GM10248 (cell line): Measurements from ENCODE around the gene ACVR1B.

Experiments
- CTCF ChIA-PET: fragments of 300-600 bp; sonication (Branson Sonifier 250); formaldehyde crosslinking; extraction: SDS; loops from one replicate; lab custom pipeline; 2021; ENCODE audit warnings: antibody characterized with exemption; lab: Yijun Ruan, JAX
- POLR2A ChIA-PET: fragments of 350-650 bp; sonication (Branson Sonifier 250); formaldehyde crosslinking; extraction: SDS; loops from one replicate; lab custom pipeline; 2020; ENCODE audit warnings: antibody characterized with exemption; lab: Yijun Ruan, JAX
- DNase-seq: peaks from one replicate; pipeline ENCODE4 v3.0.0; 2012; ENCODE audit errors: extremely low spot score
- TF ChIP-seq, protein P1 (sequence below): IDR thresholded peaks from 2 replicates; pipeline ENCODE4 v1.5.1; 2012; ENCODE audit warnings: mild to moderate bottlenecking, low read depth; ENCODE audit errors: extremely low read depth, missing control alignments, control extremely low read depth

The ACVR1B gene

DNA sequence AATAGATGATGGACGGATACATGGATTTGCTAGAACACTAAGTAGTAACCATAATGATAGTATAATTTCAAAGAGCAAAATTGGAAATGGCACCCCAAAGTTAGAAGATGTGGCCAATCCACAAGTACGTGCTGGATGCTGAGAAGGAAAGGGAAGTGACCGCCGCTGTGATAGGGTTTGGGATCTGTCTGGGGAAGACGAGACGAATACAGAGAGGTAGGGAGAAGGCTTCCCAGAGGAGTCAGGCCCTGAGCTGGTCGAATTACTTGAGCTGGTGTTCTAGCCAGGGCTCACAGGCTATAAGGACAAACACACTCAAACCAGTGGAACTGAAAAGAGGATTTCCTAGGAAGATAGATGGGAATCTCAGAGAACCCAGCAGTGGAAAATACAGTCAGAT is 9.4 kb upstream of the ACVR1B start:
- TF ChIP-seq, protein P1, sequence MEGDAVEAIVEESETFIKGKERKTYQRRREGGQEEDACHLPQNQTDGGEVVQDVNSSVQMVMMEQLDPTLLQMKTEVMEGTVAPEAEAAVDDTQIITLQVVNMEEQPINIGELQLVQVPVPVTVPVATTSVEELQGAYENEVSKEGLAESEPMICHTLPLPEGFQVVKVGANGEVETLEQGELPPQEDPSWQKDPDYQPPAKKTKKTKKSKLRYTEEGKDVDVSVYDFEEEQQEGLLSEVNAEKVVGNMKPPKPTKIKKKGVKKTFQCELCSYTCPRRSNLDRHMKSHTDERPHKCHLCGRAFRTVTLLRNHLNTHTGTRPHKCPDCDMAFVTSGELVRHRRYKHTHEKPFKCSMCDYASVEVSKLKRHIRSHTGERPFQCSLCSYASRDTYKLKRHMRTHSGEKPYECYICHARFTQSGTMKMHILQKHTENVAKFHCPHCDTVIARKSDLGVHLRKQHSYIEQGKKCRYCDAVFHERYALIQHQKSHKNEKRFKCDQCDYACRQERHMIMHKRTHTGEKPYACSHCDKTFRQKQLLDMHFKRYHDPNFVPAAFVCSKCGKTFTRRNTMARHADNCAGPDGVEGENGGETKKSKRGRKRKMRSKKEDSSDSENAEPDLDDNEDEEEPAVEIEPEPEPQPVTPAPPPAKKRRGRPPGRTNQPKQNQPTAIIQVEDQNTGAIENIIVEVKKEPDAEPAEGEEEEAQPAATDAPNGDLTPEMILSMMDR, result no peak
- CTCF ChIA-PET, result no interaction called here
- POLR2A ChIA-PET, result no interaction called here
- no peak for DNase-seq

DNA sequence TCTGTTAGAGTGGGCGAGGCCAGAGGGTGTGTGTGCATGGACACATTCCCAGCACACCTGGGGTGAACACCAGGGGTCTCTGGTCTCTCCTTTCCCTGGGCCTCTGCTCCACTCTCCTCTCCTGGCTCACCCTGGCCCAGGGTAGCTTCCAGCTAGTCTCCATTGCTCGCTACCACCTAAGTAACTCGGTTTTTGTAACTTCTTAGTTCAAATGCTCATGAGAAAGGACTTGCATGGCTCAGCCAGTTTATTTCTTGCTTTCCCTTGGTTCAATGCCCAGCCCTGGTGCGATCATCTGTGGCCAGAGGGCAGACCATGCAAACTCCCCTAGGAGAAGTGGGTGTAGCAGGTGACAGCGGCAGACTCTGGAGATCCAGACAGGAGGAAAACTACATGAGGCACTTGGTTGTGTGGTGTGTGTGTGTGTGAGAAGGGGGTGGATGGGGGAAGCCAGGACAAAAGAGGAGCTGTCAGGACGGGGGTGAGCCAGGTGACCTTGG is 8.9 kb upstream of the ACVR1B start:
- TF ChIP-seq, protein P1, result no peak
- ChIA-PET POLR2A (no interaction called here), CTCF (no interaction called here)
- no peak for DNase-seq

DNA sequence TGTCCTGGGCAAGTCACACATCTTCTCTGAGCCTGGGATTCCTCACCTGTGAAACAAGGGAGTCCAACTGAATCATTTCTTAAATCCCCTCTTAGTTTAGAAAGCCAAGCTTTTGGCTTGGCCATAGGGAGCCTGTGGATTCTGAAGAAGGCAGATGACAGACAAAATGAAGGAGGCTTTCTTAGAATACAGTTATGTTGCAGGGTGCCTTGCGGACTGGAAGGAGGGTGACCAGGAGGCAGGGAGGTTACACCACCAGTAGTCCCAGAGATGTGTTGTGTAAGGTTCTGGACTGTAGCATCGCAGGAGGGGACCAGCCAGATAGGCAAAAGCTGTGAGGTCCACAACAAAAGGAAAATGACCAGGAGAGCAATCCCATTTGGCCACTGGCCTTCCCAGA is 8.2 kb upstream of the ACVR1B start:
- DNase-seq, result no peak
- TF ChIP-seq, protein P1, result no peak
- POLR2A ChIA-PET, result no interaction called here
- CTCF ChIA-PET, result no interaction called here

DNA sequence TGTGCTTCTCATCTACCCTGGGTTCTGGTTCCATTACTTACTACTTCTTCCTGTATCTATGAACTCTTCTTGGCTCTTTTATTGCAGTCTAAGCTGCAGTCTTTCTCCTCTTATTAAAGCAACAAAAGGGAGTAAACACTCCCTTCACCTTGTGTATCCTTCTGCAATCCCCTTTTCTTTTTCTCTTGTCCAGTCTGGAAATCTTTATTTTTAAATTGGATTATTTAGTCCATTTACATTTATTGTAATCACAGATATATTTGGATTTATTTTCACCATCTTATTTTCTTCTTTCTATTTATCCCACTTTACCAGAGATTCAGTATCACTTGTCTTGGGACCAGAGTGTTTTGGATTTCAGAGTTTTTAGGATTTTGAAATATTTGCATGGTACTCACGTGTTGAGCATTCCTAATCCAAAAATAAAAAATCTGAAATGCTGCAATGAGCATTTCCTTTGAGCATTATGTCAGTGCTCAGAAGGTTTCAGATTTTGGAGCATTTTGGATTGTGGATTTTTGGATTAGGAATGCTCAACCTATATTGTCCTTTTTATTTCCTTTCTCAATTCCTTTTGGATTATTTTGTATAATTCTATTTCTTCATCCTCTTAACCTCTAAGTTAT is 6.8 kb upstream of the ACVR1B start:
- no peak for DNase-seq
- ChIA-PET POLR2A (no interaction called here), CTCF (no interaction called here)
- TF ChIP-seq, protein P1, result no peak

DNA sequence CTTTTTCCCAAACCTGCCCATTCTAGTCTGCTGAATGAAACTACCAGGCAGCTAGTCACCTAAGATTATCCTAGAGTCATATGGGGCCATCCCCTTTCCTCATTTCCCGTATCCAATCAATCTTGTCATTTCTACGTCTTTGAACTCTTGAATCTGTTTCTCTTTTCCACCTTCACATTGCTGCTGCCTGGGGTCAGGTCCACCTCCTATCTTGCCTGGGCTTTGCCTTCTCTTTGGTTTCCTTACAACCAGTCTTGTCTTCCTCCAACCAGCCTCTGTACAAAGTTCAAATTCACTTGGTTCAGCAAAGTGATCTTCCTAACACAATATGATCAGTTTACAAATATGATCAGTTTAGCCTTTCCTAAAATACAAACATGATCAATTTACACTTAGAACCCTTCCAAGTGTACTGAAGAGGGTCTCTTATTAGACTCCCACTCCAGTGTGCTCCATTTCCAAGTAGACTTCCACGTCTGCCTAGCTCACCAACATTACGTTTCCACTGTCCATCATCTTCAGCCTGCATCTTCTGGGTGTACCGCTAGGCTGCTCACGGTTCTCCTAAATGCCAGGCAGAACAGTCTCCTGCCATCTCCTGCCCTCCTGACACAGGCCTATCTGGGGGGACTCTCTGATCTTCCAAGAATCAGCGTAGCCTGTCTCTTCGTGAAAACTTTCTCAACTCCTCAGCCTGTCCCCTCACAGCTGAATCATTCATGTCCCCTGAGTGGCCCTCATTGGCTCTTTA is 4.1 kb upstream of the ACVR1B start:
- ChIA-PET CTCF (no interaction called here), POLR2A (no interaction called here)
- DNase-seq, result no peak
- TF ChIP-seq, protein P1, result no peak

DNA sequence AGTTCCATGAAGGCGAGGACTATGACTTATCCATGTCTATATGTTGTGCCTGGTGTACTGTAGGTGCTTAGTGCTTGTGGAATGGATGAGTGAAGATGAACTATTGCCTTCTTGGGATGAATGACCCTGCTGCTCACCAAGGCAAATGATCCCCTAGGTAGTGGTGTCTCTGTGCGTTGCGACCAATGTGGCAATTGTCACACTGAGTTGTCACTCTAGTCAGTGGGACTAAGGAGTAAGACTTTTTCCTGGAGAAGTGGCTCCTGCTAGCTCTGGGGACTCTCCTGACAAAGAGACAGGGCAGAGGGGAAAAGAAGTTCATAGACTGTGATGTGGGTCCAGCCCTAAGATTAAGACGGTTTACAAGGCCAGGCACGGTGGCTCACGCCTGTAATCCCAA is 3.4 kb upstream of the ACVR1B start:
- TF ChIP-seq, protein P1, result no peak
- ChIA-PET POLR2A (no interaction called here), CTCF (interaction anchor here (1.8 kb wide), 1 partner anchor 33 kb away, joined by 7 read pairs; no protein-coding TSS in a partner anchor)
- no peak for DNase-seq
